CMK (cell line): ENCODE results near the gene DEDD2.

Experiments
- DNase-seq: peaks from one replicate; pipeline ENCODE4 v3.0.0-alpha.2; 2010; ENCODE audit warnings: low read depth

DEDD2 gene

GRCh38 chr19:42248270-42249148 is 31.0 kb upstream of the DEDD2 start:
- DNase-seq: no peak

DNA sequence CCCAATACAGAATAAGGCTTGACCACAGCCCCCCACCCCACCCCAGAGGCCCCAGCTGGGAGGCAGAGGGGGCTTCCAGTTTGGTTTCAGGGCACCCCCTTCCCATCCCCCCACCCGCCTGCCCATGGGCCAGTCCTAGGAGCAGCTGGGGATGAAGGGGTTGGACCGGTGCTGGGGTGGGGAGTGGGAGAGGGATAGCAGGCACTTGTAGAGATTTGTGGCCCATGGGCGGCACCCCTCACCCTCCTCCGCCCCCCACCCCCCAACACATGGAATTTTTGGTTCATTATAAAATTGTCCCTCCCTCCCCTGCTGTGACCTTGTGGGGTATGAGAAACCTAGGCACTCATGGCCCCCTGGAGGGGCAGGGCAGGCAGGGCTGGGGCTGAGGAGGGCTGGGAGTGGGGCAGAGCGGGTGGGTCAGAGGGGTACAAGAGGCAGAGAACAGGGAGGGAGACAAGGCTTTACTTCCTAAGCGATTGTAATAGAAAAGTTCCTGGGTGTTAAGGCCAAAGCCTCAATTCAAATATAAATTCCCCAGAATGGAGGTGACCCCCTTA is 30.2 kb upstream of the DEDD2 start:
- DNase-seq: no peak

DNA sequence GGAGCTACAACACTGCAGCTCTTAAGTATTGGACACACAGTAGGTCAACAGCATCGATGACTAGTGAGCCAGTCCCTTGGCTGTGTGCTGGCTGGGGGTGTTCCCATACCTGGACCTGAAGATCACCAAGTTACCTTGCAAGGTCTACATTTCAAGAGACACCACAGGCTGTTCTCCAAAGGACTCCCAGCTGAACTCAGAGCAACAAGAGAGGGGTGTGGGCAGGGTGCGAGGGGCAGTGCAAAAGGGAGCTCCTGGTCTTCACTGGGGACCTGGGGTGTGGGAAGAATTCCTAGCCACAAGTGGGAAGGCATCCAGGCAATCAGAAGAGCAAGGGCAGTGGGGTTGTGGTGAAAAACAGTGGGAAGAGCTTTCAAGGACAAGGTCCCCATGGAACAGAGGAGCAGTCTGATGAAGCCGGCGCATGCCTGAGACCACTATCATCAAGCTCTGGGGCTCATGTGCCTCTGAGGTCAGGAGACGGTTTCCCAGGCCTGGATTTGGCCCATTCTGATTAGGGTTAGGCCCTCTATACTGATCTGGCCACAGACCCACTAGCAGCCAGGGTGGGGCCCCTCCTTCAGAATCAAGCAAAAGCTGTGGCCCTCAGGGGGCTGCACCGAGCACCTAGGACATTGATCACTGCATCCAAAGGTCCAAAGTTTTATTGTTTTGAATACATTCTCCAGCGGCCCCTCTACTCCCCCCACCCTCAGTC is 29.6 kb upstream of the DEDD2 start:
- no peak for DNase-seq

- DNase-seq: no peak
Measured at GRCh38 chr19:42246143-42246921, 28.9 kb upstream of the DEDD2 start.

DNA sequence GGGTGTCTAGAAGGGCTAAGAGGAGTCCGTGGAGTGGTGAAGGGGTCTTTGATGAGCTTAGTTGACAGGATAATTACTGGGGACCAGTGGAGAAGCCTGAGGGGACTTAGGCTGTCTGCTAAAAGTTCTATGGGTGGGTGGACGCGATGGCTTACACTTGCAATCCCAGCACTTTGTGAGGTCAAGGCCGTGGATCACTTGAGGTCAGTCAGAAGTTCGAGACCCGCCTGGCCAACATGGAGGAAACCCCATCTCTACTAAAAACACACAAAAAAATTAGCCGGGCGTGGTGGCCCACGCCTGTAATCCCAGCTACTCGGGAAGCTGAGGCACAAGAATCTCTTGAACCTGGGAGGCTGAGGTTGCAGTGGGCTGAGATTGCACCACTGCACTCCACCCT is 27.8 kb upstream of the DEDD2 start:
- DNase-seq: no peak

DNA sequence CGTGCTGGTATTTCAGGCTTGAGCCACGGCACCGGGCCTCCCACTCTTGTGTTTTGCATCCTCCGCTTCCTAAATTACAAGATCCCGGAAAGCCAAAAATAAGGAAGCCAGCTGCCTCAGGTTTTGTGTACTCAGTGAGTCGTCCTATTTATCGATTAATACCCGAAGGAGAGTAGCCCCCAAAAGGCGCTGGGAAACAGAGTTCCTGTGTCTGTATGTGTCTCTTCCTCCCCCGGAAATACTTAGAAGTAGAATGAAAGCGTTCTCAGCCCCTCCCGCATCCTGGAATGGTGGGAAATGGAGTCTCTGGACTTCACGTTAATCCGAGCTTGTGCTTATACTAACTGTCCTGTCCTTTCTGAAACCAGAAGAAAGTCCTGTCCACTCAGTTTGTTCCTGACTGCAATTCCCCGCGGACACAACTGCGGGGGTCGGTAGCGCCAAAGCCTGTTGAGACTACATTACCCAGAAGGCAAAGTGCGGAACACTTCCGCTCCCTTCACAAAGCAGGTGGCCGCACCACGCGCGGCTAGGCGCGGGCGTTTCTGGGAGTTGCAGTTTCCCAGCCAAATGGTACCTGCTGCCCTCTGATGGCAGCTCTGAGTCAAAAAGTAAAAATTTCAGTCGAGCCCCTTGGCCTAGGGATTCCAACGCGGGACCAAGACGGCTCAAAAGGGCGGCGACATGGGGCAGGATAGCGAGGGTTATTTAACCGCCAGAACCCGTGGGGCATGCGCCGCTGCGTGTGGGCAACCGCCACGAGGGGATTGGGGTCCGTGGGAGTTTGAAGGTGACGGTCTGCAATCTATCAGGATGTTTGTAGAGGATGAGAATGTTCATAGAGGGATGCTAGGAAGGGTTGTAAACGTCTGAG is 27.1 kb upstream of the DEDD2 start:
- DNase-seq: peak; percentile 87

DNA sequence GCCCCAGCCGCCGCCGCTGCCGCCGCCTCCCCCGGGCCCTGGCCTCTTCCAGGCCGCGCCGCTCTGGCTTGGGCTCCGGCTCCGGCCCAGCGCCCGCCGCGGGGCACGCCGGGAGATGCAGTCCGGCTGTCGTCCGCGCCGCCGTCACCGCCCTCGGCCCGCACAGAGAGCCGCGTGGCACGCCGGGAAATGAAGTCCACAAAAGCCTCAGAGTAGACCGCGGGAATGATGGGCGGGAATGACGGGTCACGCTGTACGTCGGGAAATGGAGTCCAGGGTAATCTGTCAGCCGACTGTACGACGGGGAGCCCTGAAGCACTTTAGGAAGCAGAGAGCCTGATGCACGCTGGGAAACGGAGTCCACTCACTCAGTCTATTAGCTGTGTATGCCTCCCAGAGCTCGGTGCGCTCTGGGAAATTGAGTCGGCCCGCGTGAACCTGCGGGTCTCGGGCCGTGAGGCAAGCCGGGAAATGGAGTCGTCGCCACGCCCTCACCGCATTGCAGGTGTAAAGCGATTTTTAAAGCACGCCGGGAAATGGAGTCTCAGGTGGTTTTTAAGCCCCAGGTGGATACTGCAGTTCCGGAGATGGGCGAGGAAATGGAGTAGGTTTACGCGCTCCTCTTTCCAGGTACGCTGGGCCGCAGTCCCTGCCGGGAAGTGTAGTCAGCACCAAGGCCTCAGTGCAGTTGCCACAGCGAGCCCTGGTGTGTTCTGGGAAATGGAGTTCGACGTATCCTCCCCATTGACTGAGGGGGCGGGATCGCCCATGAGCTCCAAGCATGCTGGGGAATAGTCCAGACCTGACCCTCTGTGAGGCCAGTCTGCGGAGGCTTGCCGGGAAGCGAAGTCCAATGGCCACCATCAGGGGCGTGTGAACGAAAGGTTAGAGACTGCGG is 25.3 kb upstream of the DEDD2 start, which contains the start of gene GSK3A:
GSK3A (minus strand) TSS at position 91 of the 898 bp plus-strand sequence. CDS start 137 bp downstream, outside the sequence.
- DNase-seq: peak; percentile 97

DNA sequence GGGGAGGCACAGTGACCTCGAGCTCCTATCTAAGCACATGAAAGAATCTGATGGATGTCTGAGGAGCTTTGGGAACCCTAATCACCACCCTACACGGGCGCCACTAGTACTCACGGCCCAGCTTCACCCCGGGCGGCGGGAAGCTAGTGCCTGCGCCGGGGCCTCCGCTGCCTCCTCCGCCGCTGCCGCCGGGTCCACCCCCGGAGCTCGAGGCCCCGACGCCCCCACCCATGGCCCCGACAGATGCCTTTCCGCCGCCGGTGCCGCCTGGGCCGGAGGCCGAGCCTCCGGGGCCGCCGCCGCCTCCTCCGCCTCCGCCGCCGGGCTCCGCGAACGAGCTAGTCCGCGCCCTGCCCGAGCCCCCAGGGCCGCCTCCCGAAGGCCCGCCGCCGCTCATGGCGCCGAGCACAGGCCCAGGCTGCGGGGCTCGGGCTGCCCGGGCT is 24.6 kb upstream of the DEDD2 start:
- DNase-seq: no peak

DNA sequence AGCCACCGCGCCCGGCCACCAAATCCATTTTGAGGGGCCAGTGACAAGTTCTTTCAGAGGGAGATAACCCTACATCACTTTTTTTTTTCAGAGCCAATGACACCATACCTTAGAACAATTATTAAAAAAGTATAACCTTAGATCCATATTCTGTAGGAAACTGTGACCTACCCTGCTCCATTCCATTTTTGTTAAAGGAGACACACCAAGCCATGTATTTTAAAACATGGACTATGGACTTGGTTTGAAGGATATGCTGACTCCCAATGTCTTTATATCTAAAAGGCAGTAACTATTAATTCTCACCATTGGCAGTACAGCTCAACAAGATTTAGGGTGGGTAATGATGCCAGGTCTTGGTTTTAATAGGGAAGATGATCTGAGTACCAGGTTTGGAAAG is 23.8 kb upstream of the DEDD2 start:
- no peak for DNase-seq

- DNase-seq: no peak
Measured at GRCh38 chr19:42239544-42240220, 22.2 kb upstream of the DEDD2 start.

- no peak for DNase-seq
Measured at GRCh38 chr19:42235181-42235580, 17.7 kb upstream of the DEDD2 start.

GRCh38 chr19:42234364-42234763 is 16.9 kb upstream of the DEDD2 start:
- no peak for DNase-seq

- DNase-seq: no peak
Measured at GRCh38 chr19:42233678-42234292, 16.3 kb upstream of the DEDD2 start.

GRCh38 chr19:42233106-42233505 is 15.6 kb upstream of the DEDD2 start:
- DNase-seq: no peak

GRCh38 chr19:42232435-42232834 is 15.0 kb upstream of the DEDD2 start:
- no peak for DNase-seq

DNA sequence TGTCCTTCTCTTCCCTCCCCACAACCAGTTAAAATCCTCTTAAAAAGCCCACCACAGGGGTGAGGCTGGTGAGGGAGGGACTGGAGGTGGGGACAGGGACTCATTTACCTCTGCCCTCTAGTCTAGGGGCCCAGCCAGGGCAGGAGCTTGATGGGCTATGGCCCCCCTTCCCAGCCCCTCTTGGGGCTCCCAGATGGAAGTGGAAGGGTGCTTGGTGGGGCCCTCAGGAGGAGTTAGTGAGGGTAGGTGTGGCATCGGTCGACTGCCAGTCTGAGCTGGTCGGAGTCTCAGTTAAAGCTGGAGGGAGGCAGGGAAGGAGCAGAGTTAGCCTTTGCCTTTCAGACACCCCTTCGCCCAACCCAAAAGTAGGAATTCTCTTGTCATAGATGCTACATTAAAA is 13.1 kb upstream of the DEDD2 start:
- no peak for DNase-seq

GRCh38 chr19:42229855-42230351 is 12.4 kb upstream of the DEDD2 start:
- no peak for DNase-seq

GRCh38 chr19:42229301-42229854 is 11.9 kb upstream of the DEDD2 start:
- DNase-seq: no peak
